Measurements from ENCODE around the gene ESRRA. TPM values are rescaled to one million over a fixed set of nuclear protein-coding genes. Genes with fewer than 3 reads are reported as not detected.

Gene ESRRA
- total RNA-seq, 2 donors from 2014 or later, result 33.4 to 46.0 TPM

GRCh38 chr11:64317961-64318765, 12.8 kb downstream of the ESRRA start, which contains the start of gene PRDX5:
Gene PRDX5, plus strand, starts transcription at chr11:64318121. Its CDS starts 95 bp downstream, at chr11:64318216.
- Histone ChIP-seq H3K27ac (peak within 1 kb of the TSS; percentile 97 to 100), H3K36me3 (peaks cover 10% of the 10 kb centered on the region), H3K4me1 (ENCODE audit: control insufficient read depth in 1 of 2, low read depth in 2 of 2) (peaks cover 8 to 19% of the 10 kb centered on the region in 2 donors), H3K9me3 (no peaks in the 10 kb centered on the region), H3K27me3 (replicated peaks; ENCODE audit: insufficient read depth) (no peaks in the 10 kb centered on the region), H3K4me3 (peak within 1 kb of the TSS; percentile 79)
- TF ChIP-seq CTCF (IDR thresholded peaks at IDR 0.05), result peak; percentile 13
- peak; percentile 90 for DNase-seq (ENCODE audit: low spot score)
- ATAC-seq (ENCODE audit: insufficient number of reproducible peaks, low FRiP score, low read depth), result peak; percentile 73

- Histone ChIP-seq H3K4me3 (peak overlapping the region; percentile 79), H3K4me1 (ENCODE audit: control insufficient read depth in 1 of 2, low read depth in 2 of 2) (peaks cover 8 to 19% of the 10 kb centered on the region in 2 donors), H3K27me3 (replicated peaks; ENCODE audit: insufficient read depth) (no peaks in the 10 kb centered on the region), H3K27ac (peak overlapping the region; percentile 97 to 100), H3K9me3 (no peaks in the 10 kb centered on the region), H3K36me3 (peaks cover 10% of the 10 kb centered on the region)
- ATAC-seq (ENCODE audit: insufficient number of reproducible peaks, low FRiP score, low read depth) (no peak), DNase-seq (ENCODE audit: low spot score) (no peak)
- no peak for TF ChIP-seq CTCF (IDR thresholded peaks at IDR 0.05)
Measured at GRCh38 chr11:64318766-64319761, 13.7 kb downstream of the ESRRA start.

GRCh38 chr11:64320556-64320955, 15.2 kb downstream of the ESRRA start:
- Histone ChIP-seq H3K4me3 (no peak overlapping the region), H3K36me3 (peaks cover 7% of the 10 kb centered on the region), H3K27ac (no peak overlapping the region), H3K27me3 (replicated peaks; ENCODE audit: insufficient read depth) (no peaks in the 10 kb centered on the region), H3K4me1 (ENCODE audit: control insufficient read depth in 1 of 2, low read depth in 2 of 2) (peaks cover 8 to 19% of the 10 kb centered on the region in 2 donors), H3K9me3 (no peaks in the 10 kb centered on the region)
- no peak for ATAC-seq (ENCODE audit: insufficient number of reproducible peaks, low FRiP score, low read depth)
- no peak for TF ChIP-seq CTCF (IDR thresholded peaks at IDR 0.05)
- no peak for DNase-seq (ENCODE audit: low spot score)

GRCh38 chr11:64321026-64321425, 15.7 kb downstream of the ESRRA start:
- TF ChIP-seq CTCF (IDR thresholded peaks at IDR 0.05), result no peak
- no peaks in the 10 kb centered on the region for H3K9me3 ChIP-seq
- H3K27ac ChIP-seq, result no peak overlapping the region
- H3K36me3 ChIP-seq, result peaks cover 7% of the 10 kb centered on the region
- DNase-seq (ENCODE audit: low spot score) (no peak), ATAC-seq (ENCODE audit: insufficient number of reproducible peaks, low FRiP score, low read depth) (no peak)
- no peak overlapping the region for H3K4me3 ChIP-seq
- H3K4me1 ChIP-seq (ENCODE audit: control insufficient read depth in 1 of 2, low read depth in 2 of 2), result peaks cover 8 to 19% of the 10 kb centered on the region in 2 donors
- H3K27me3 ChIP-seq (replicated peaks; ENCODE audit: insufficient read depth), result no peaks in the 10 kb centered on the region

GRCh38 chr11:64321533-64321932, 16.2 kb downstream of the ESRRA start:
- H3K27me3 ChIP-seq (replicated peaks; ENCODE audit: insufficient read depth), result no peaks in the 10 kb centered on the region
- no peaks in the 10 kb centered on the region for H3K9me3 ChIP-seq
- peaks cover 5 to 14% of the 10 kb centered on the region in 2 donors for H3K4me1 ChIP-seq (ENCODE audit: control insufficient read depth in 1 of 2, low read depth in 2 of 2)
- no peak overlapping the region for H3K27ac ChIP-seq
- H3K36me3 ChIP-seq, result peaks cover 7% of the 10 kb centered on the region
- no peak for TF ChIP-seq CTCF (IDR thresholded peaks at IDR 0.05)
- DNase-seq (ENCODE audit: low spot score) (no peak), ATAC-seq (ENCODE audit: insufficient number of reproducible peaks, low FRiP score, low read depth) (no peak)
- no peak overlapping the region for H3K4me3 ChIP-seq

Measured in thoracic aorta (tissue), 2 donors.